ENCODE measurements around the gene FAM110D.

The FAM110D gene

DNA sequence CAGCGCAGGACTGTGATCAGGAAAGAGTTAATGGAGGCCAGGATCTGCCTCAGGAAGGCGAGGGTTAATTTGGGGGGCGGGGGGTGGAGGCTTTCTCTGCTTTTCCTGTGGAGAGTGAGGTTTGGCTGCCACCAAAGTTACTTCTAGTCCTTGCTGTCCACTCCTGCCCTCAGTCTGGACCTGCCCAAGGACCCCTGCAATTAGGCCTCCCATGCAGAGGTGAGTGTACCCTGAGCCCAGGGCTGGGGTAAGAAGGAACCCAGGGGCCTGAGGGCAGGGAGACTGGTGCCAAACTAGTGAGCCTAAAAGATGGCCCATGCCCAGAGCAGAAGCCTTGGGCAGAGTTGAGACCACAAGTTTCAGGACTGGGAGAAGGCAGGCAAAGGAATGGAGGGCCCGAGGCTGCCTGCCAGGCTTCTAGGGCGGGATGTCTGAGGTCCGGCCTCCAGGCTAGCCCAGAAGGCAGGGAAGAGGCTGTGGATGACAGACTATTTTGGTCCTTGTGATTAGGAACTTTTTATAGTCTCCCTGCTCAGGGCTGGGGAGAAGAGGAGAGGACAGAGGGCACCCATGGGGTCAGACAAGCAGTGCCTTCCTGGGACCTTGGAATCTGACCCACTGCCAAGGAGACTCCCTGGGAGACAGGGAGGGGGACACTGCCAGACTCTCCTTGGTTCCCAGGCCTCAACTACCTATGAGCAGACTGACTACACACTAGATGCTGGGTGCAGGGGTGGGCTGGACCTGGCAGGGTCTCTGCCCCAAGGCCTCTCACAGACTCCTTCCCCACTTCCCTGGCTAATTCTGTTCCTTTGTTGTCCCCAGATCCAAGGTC is at the start of gene FAM110D:
TSS of gene FAM110D (plus strand) at position 172 of the 835 bp plus-strand sequence. CDS start 2,213 bp downstream, outside the sequence.
- H3K4me3 ChIP-seq (ENCODE audit: control insufficient read depth, low read depth, low read length) = no peak within 1 kb of the TSS
- no peak for DNase-seq (ENCODE audit: low read depth)
- TF ChIP-seq, protein P1, sequence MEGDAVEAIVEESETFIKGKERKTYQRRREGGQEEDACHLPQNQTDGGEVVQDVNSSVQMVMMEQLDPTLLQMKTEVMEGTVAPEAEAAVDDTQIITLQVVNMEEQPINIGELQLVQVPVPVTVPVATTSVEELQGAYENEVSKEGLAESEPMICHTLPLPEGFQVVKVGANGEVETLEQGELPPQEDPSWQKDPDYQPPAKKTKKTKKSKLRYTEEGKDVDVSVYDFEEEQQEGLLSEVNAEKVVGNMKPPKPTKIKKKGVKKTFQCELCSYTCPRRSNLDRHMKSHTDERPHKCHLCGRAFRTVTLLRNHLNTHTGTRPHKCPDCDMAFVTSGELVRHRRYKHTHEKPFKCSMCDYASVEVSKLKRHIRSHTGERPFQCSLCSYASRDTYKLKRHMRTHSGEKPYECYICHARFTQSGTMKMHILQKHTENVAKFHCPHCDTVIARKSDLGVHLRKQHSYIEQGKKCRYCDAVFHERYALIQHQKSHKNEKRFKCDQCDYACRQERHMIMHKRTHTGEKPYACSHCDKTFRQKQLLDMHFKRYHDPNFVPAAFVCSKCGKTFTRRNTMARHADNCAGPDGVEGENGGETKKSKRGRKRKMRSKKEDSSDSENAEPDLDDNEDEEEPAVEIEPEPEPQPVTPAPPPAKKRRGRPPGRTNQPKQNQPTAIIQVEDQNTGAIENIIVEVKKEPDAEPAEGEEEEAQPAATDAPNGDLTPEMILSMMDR (conservative IDR thresholded peaks at IDR 0.05; ENCODE audit: control insufficient read depth, insufficient read depth, low read depth, low read length) = no peak

GRCh38 chr1:26109229-26110164 is 49.4 kb upstream of the FAM110D start:
- H3K4me3 ChIP-seq (ENCODE audit: control insufficient read depth, low read depth, low read length) = no peak overlapping the region
- no peak for DNase-seq (ENCODE audit: low read depth)
- TF ChIP-seq, protein P1 (conservative IDR thresholded peaks at IDR 0.05; ENCODE audit: control insufficient read depth, insufficient read depth, low read depth, low read length) = no peak

GRCh38 chr1:26110731-26111529 is 47.9 kb upstream of the FAM110D start:
- H3K4me3 ChIP-seq (ENCODE audit: control insufficient read depth, low read depth, low read length) = peak overlapping the region; percentile 68
- TF ChIP-seq, protein P1 (conservative IDR thresholded peaks at IDR 0.05; ENCODE audit: control insufficient read depth, insufficient read depth, low read depth, low read length) = no peak

DNA sequence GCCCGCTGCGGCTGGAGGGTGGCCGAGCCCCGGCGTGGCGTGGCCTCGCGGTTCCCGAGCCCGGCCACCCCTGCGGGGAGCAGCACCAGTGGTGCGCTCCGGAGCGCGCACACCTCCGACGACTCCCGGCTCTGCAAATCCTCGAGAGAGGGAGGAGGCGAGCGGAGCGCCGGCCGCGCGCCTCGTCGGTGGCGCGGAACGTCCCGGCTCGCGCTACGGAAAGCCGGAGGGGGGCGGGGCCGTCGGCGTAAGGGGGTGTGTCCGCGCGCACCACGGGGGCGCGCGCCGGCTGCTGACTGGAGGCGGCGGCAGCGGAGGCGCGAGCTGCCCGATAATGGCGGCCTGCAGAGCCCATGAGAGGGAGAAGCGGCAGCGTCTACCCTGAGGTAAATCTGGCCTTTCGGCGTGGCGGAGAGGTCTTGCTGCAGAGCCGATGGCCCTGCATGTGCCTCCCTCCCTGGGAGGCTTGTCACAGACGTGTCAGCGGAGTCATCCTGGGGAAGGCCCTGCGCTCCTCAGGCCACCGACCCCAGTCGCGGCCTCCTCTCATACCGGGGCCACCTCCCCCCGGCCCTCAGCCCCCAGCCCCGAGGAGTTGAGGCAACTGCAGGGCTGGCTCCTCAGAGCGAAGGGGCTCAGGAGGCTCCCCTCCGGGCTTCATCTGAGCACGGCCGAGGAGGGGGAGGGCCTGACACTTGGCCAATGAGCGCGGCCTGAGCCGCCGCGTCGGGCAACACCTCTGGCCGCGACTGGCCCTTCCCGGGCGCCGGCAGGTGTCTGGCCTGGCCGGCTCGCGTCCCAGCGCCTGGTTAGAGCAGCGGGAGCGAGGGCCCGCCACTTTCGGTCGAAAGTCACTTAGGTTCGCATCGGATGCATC is 47.1 kb upstream of the FAM110D start, which contains the start of gene PDIK1L:
TSS of gene PDIK1L (plus strand) at position 295 of the 877 bp plus-strand sequence. CDS start 2,485 bp downstream, outside the sequence.
- peak within 1 kb of the TSS; percentile 93 for H3K4me3 ChIP-seq (ENCODE audit: control insufficient read depth, low read depth, low read length)
- TF ChIP-seq, protein P1 (conservative IDR thresholded peaks at IDR 0.05; ENCODE audit: control insufficient read depth, insufficient read depth, low read depth, low read length) = no peak
- DNase-seq (ENCODE audit: low read depth) = peak; percentile 94

More at GRCh38 chr1:26110731-26111529, 47.9 kb upstream of the FAM110D start:
- peak; percentile 51 for DNase-seq (ENCODE audit: low read depth)

DNA sequence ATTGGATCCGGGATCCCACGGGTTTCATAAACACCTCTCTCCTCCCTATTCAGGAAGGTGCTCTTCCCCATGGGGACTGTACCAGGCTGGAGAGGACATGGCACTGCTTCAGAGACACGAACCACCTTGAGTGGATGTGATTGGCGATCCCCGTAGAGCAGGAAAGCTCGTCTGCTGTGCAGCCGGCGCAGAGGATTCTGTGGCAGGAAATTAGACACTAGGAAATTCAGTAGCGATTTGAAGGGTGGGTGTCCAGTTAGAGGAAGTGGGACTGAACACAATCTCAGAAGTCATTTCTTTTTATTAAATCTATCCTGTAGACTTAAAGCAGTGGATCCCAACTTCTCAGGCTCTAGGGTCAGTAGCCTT is 46.5 kb upstream of the FAM110D start:
- no peak for DNase-seq (ENCODE audit: low read depth)
- peak overlapping the region; percentile 93 for H3K4me3 ChIP-seq (ENCODE audit: control insufficient read depth, low read depth, low read length)
- TF ChIP-seq, protein P1 (conservative IDR thresholded peaks at IDR 0.05; ENCODE audit: control insufficient read depth, insufficient read depth, low read depth, low read length) = no peak

All from fibroblast of mammary gland (primary cell).